GM23338 (cell line): ENCODE results near the gene CNOT4. TPM values are rescaled to one million over a fixed set of nuclear protein-coding genes. Genes with fewer than 3 reads are reported as not detected.

Source experiments
- ATAC-seq: fragments of 200-7000 bp; cut with Tn5 transposase; 3 replicates; pipeline ENCODE4 v1.9.1; 2020
- DNase-seq: peaks from one replicate; pipeline ENCODE4 v3.0.0-alpha.2; 2015; ENCODE audit warnings: low spot score
- H2AFZ ChIP-seq: fragments of 200-600 bp; sonication (generic); 2 replicates; pipeline ENCODE4 v1.8.0; 2016; ENCODE audit warnings: antibody characterized with exemption, mild to moderate bottlenecking, moderate library complexity
- H3F3A ChIP-seq: fragments of 200-600 bp; sonication (generic); replicated peaks from 2 replicates; pipeline ENCODE4 v1.8.0; 2017; ENCODE audit warnings: antibody characterized with exemption, mixed run types, low read depth
- H3K27ac ChIP-seq: fragments of 200-600 bp; sonication (generic); 2 replicates; pipeline ENCODE4 v1.6.1; 2016; ENCODE audit warnings: low read depth
- H3K27me3 ChIP-seq: fragments of 200-600 bp; sonication (generic); 2 replicates; pipeline ENCODE4 v1.8.0; 2016; ENCODE audit warnings: mild to moderate bottlenecking, mixed run types, moderate library complexity; ENCODE audit not compliant: insufficient read depth
- H3K36me3 ChIP-seq: fragments of 200-600 bp; sonication (generic); 2 replicates; pipeline ENCODE4 v1.8.0; 2016; ENCODE audit warnings: mild to moderate bottlenecking; ENCODE audit not compliant: insufficient read depth
- H3K4me1 ChIP-seq: fragments of 200-600 bp; sonication (generic); 2 replicates; pipeline ENCODE4 v1.8.0; 2016; ENCODE audit warnings: mild to moderate bottlenecking, moderate library complexity; ENCODE audit not compliant: insufficient read depth
- H3K4me2 ChIP-seq: fragments of 200-600 bp; sonication (generic); 2 replicates; pipeline ENCODE4 v1.7.1; 2017; ENCODE audit warnings: mixed run types
- H3K4me3 ChIP-seq: fragments of 200-600 bp; sonication (generic); 2 replicates; pipeline ENCODE4 v1.6.1; 2016; ENCODE audit warnings: mixed run types
- H3K79me2 ChIP-seq: fragments of 200-600 bp; sonication (generic); replicated peaks from 2 replicates; pipeline ENCODE4 v1.8.0; 2017; ENCODE audit warnings: mild to moderate bottlenecking; ENCODE audit not compliant: insufficient read depth
- H3K9me2 ChIP-seq: fragments of 200-600 bp; sonication (generic); 2 replicates; pipeline ENCODE4 v1.8.0; 2017; ENCODE audit not compliant: insufficient read depth
- H4K20me1 ChIP-seq: fragments of 200-600 bp; sonication (generic); replicated peaks from 2 replicates; pipeline ENCODE4 v1.8.0; 2017; ENCODE audit warnings: mild to moderate bottlenecking; ENCODE audit not compliant: insufficient read depth
- H3K27ac Mint-ChIP-seq: 2 replicates; pipeline ENCODE4 v1.8.0; 2020; ENCODE audit warnings: inconsistent platforms, mild to moderate bottlenecking, moderate library complexity, mixed read lengths
- H3K27me3 Mint-ChIP-seq: 3 replicates; pipeline ENCODE4 v1.8.0; 2022; ENCODE audit warnings: low read depth, mild to moderate bottlenecking, moderate library complexity, mixed read lengths, inconsistent platforms; ENCODE audit not compliant: insufficient read depth, poor library complexity
- H3K36me3 Mint-ChIP-seq: 3 replicates; pipeline ENCODE4 v1.8.0; 2021; ENCODE audit warnings: low read depth, mild to moderate bottlenecking, inconsistent platforms, moderate library complexity, mixed read lengths
- H3K4me1 Mint-ChIP-seq: 3 replicates; pipeline ENCODE4 v1.8.0; 2020; ENCODE audit warnings: mild to moderate bottlenecking, inconsistent platforms, mixed read lengths
- H3K4me3 Mint-ChIP-seq: 3 replicates; pipeline ENCODE4 v1.8.0; 2021; ENCODE audit warnings: moderate library complexity, mild to moderate bottlenecking, inconsistent platforms, mixed read lengths
- H3K9me3 Mint-ChIP-seq: 3 replicates; pipeline ENCODE4 v1.8.0; 2020; ENCODE audit warnings: moderate library complexity, mild to moderate bottlenecking, inconsistent platforms, mixed read lengths
- CREB1 ChIP-seq: fragments of 250-450 bp; sonication (Bioruptor Pico); IDR thresholded peaks from 2 replicates; pipeline ENCODE4 v1.5.0; 2020; ENCODE audit warnings: low read depth, mild to moderate bottlenecking, moderate library complexity
- CTCF ChIP-seq, 2 experiments: fragments of 200-600 bp in 1 of 2; sonication (generic) in 1 of 2; conservative IDR thresholded peaks; 2 replicates each; pipeline versions ENCODE4 v1.5.1 to v1.6.1; 2016 to 2017; ENCODE audit warnings: antibody characterized with exemption in 2 of 2, low read depth in 2 of 2, mild to moderate bottlenecking in 2 of 2, moderate library complexity in 1 of 2
- ETS1 ChIP-seq: IDR thresholded peaks from 2 replicates; pipeline ENCODE4 v1.6.1; 2016; ENCODE audit warnings: antibody characterized with exemption
- EZH2 ChIP-seq: fragments of 200-600 bp; sonication (generic); IDR thresholded peaks from one replicate; pipeline ENCODE4 v1.8.0; 2017; ENCODE audit warnings: antibody characterized with exemption, mild to moderate bottlenecking, low read depth; ENCODE audit not compliant: unreplicated experiment
- EZH2phosphoT487 ChIP-seq: fragments of 200-600 bp; sonication (generic); IDR thresholded peaks from one replicate; pipeline ENCODE4 v1.8.1; 2018; ENCODE audit warnings: antibody characterized with exemption; ENCODE audit not compliant: unreplicated experiment
- JUNB ChIP-seq: IDR thresholded peaks from one replicate; pipeline ENCODE4 v1.6.1; 2016; ENCODE audit warnings: antibody characterized with exemption; ENCODE audit not compliant: unreplicated experiment
- NANOG ChIP-seq: IDR thresholded peaks from 2 replicates; pipeline ENCODE4 v1.6.1; 2016; ENCODE audit warnings: antibody characterized with exemption, borderline replicate concordance
- POLR2AphosphoS5 ChIP-seq: IDR thresholded peaks from 2 replicates; pipeline ENCODE4 v1.6.1; 2016; ENCODE audit warnings: antibody characterized with exemption, low read depth
- REST ChIP-seq: IDR thresholded peaks from one replicate; pipeline ENCODE4 v1.6.1; 2018; ENCODE audit warnings: antibody characterized with exemption; ENCODE audit not compliant: unreplicated experiment
- STAT1 ChIP-seq: IDR thresholded peaks from one replicate; pipeline ENCODE4 v1.6.1; 2016; ENCODE audit warnings: antibody characterized with exemption; ENCODE audit not compliant: unreplicated experiment
- ZNF114 ChIP-seq: fragments of 250-450 bp; sonication (Bioruptor Pico); IDR thresholded peaks from 2 replicates; pipeline ENCODE4 v1.5.0; 2020; ENCODE audit warnings: mild to moderate bottlenecking, moderate library complexity
- ZNF331 ChIP-seq: fragments of 250-450 bp; sonication (Bioruptor Pico); IDR thresholded peaks from 2 replicates; pipeline ENCODE4 v1.5.0; 2020; ENCODE audit warnings: low read depth, mild to moderate bottlenecking, moderate library complexity
- ZNF462 ChIP-seq: fragments of 250-450 bp; sonication (Bioruptor Pico); IDR thresholded peaks from 2 replicates; pipeline ENCODE4 v1.5.0; 2020; ENCODE audit warnings: mild to moderate bottlenecking, moderate library complexity
- polyA plus RNA-seq: library from polyadenylated mRNA; unstranded; fragments of >200 nt; fragmentation: Nextera tagmentation; extraction: Ambion mirVana; gene quantifications from 2 replicates; pipeline ENCODE4 v1.2.1, GENCODE V29; 2016
- total RNA-seq: library from RNA; depleted of rRNA; stranded (reverse); fragments of >200 nt; shearing (Covaris generic); gene quantifications from 2 replicates; pipeline ENCODE4 v1.2.3, GENCODE V29; 2014

The CNOT4 gene
- total and polyA plus RNA-seq, 2 experiments from 2014 or later: 18.9 to 26.2 TPM

GRCh38 chr7:135519871-135520270, 10.0 kb upstream of the CNOT4 start:
- no peaks in the 10 kb centered on the region for H3K9me2 ChIP-seq
- H3K4me3 Mint-ChIP-seq: no peak overlapping the region
- TF ChIP-seq ZNF114 (CRISPR knock-in tag) (no peak), CTCF (conservative IDR thresholded peaks at IDR 0.05; ENCODE audit: low read depth in 2 of 2) (no peak), EZH2phosphoT487 (no peak), ETS1 (no peak), ZNF462 (CRISPR knock-in tag) (no peak), NANOG (no peak), STAT1 (no peak), REST (no peak), ZNF331 (CRISPR knock-in tag) (no peak), EZH2 (no peak), POLR2AphosphoS5 (no peak), JUNB (no peak), CREB1 (no peak)
- H3K27me3 Mint-ChIP-seq: peaks cover 4% of the 10 kb centered on the region
- no peaks in the 10 kb centered on the region for H3K27me3 ChIP-seq
- ATAC-seq: no peak
- H4K20me1 ChIP-seq: no peaks in the 10 kb centered on the region
- no peaks in the 10 kb centered on the region for H3K36me3 Mint-ChIP-seq
- no peak overlapping the region for H3K4me2 ChIP-seq
- H3K27ac Mint-ChIP-seq: no peak overlapping the region
- H3K4me3 ChIP-seq: no peak overlapping the region
- H3K4me1 Mint-ChIP-seq: 0 out of 3 replicates have a peak, but pooled peaks cover 5% of the 10 kb centered on the region
- H3K4me1 ChIP-seq: no peaks in the 10 kb centered on the region; the same call in 1 of the 2 replicates
- H3F3A ChIP-seq: no peaks in the 10 kb centered on the region
- H2AFZ ChIP-seq: peak overlapping the region; percentile 69
- no peaks in the 10 kb centered on the region for H3K79me2 ChIP-seq
- H3K27ac ChIP-seq: no peak overlapping the region
- no peak for DNase-seq
- H3K36me3 ChIP-seq: no peaks in the 10 kb centered on the region
- no peaks in the 10 kb centered on the region for H3K9me3 Mint-ChIP-seq
